ENCODE data around the gene CDX1.

CDX1 gene

DNA sequence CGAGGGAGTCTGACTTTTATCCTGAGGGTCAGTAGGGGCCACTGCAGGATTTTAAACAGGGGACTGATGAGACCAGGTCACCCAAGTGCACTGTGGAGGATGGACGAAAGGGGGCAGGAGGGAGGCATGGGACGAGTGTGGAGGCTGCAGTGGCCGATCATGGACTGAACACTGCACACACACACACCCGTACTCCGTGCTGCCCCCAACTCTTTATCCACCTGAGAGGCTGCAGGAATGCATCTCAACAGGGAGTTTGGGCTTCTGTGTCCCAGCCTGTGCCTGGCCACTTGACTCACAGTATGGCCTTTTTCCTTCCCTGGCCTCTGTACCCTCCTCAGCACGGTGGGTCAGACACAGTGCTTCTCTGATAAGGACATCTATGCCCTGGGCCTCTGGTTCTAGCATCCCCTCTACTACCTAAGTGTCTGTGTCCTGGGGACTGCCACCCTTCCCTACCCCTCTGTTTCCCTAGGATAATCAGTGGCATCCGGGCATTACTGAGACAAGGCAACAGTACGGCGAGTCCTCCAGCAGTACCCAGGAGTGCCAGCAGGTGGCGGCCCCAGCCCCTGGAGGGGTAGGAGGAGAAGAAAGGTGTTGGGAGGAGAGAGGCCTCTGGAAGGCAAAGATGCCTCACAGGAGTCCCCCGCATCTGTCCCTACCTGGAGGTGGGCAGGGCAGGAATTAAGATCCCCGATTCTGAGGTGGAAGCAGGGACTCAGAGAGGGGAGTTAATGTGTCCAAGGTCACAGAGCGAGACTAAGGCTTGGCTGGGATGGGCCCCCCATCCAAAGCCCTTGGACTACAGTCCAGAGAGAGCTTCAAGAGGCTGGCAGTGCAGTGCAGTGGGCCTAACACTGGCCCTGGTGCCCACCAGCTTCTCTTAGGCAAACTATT lies 5.1 kb upstream of the CDX1 start:
- in situ Hi-C loops (cut with HindIII; ENCODE audit: low sequenced_read_pairs) = no loop called here

GRCh38 chr5:150162142-150162513 lies 4.5 kb upstream of the CDX1 start:
- in situ Hi-C loops (cut with HindIII; ENCODE audit: low sequenced_read_pairs) = no loop called here

DNA sequence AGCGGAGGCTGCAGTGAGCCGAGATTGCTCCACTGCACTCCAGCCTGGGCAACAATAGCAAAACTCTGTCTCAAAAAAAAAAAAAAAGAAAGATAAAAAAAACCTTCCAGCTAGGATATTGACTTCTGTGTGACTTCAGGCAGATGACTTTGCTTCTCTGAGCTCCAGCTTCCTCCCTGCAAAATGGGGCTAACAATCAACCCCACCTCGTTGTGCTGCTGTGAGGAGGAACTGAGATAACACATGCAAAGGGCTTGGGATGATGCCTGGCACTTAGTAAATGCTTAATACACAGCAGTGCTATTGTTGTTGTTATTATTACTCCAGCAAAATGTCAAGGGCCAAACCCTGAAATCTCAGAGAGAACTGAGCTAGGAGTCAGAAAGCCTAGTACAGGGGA lies 3.5 kb upstream of the CDX1 start:
- in situ Hi-C loops (cut with HindIII; ENCODE audit: low sequenced_read_pairs) = no loop called here

DNA sequence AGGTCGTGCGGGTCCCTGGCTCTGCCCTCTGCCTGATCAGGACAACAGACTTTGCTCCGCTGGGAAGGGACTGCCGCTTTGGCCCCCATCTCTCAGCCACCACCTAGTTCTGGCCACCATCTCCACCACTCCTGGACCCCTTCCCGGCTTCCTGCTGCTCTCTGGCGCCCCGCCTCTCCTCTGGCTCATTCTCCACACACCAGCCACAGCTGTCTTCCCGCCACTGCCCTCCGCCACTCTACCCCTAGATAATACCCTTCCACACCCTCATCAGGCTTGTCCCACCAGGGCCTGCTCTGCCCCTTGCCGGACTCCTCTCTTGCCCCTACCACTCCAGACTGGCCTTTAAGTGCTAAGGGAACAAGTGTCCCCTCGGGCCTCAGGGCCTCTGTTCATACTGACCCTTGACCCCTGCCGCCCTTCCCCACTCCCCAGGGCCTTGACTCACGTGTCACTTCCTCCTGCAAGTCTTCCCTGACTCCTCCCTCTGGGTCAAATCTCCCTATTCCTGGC lies 3.0 kb upstream of the CDX1 start:
- in situ Hi-C loops (cut with HindIII; ENCODE audit: low sequenced_read_pairs) = no loop called here

DNA sequence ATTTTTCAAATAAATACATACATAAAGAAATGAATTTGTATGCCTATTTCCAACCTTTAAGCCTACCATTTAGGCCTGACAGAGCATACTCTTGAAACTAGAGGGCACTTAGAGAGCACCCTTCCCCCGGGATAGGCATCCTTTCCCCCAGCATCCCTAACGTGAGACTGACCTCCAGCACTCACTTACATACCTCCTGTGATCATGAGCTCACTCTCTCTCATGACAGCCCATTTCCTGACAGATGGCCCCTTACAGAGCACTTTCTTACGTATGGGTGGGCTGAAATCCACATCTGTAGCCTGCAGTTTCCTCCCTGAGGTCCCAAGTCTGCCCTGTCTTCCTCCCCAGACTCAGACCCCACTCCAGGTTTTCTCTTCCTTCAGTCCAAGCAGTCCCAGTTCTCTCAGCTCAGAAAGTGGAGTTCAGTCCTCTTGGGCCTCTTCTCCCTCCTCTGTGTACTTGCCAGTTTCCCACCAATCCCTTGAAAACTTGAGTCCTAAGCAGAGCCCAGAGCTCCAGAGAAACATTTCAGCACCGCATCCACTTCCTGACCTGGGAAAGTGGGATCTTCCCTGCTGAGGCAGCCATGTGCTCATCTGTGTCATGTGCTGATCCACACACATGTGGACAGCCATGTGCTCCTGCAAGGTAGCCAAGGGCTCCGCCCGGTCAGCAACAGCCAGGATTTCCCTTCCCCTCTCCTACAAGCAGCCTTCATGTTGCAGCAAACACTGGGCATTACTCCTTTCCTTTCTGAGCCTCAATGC lies 2.2 kb upstream of the CDX1 start:
- in situ Hi-C loops (cut with HindIII; ENCODE audit: low sequenced_read_pairs) = no loop called here

DNA sequence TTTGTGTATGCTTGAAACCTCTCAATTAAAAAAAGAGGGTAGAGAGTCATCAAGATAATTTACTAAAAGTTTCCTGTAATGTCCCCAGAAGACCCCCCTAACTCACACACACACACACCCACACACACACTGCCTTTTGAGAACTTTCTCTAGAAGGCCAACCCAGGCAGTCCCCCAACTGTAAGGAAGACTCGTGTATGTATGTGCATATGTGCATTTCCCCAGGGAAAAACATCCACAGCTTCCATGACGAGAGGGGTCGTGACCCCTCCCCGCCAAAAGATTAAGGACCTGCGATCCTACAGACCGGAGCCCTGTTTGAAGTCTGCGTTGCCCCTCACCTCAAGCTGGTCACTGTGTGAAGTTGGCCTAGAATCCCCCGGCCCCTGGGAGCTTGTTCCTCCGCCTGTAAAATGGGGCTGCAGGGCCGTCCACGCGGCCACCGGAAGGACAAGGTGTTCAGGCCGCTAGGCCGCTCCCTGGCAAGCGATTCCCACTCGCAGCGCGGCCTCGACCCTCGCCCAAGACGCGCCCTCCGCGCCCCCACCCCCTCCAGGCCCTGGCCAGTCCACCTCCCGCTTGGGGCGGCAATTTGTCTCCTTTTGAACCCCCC lies 435 bp upstream of the CDX1 start:
- in situ Hi-C loops (cut with HindIII; ENCODE audit: low sequenced_read_pairs) = no loop called here

- in situ Hi-C loops (cut with HindIII; ENCODE audit: low sequenced_read_pairs) = no loop called here
Observed at GRCh38 chr5:150167512-150167850, 903 bp downstream of the CDX1 start.

DNA sequence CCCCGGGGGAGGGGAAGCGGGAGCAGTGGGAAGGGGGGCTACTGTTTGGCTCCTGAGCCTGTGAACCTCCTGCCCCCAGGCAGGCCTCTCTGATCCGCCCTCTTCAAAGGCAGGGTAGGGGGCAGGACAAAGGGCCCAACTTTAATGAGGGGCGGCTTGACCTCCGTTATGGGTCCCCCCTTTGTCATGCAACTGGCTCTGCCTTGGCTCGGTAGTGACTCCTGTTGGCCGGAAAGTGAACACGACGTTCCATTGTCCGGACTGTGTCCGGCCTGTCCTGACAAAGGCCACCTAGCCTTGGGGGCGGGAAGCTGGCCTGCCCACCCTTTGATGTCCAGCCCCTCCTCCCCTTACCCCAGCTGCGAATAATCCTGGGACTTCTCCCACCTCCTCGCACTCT lies 1.3 kb downstream of the CDX1 start:
- in situ Hi-C loops (cut with HindIII; ENCODE audit: low sequenced_read_pairs) = no loop called here

DNA sequence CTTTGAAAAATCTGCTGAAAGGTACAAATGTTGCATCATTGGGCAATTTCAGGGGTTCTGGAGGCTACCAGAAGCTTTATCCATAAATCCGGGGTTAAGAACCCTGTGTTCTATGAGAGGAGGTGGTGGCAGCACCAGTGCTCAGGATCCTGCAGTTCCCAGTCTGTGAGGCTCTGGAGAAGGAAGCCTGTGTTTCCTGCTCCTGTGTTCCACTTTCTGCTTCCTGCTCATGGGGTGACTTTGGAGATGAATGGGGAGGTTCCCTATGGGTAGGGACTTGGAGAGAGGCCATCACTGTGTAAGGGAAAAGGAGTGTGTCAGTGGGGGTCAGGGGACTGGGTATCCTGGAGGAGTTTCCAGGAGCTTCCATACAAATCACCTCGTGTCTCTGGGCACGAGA lies 2.3 kb downstream of the CDX1 start:
- in situ Hi-C loops (cut with HindIII; ENCODE audit: low sequenced_read_pairs) = no loop called here

DNA sequence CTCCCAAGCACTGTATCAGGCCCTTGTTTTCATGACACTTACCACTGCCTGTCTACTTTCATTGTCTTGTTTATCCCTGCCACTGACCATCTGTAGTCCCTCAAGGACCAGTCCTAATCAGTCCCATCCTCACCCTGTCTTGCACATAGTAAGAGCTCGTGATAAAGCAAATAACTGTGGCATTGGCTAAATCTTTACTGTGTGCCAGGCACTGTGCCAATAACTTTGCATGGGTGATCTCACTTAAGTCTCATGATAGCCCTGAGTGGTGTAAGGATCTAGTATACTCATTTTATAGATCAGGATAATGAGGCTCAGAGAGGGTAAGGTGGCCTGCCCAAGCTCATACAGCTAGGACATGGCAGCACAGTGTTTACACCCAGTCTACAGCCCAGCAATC lies 5.6 kb downstream of the CDX1 start:
- in situ Hi-C loops (cut with HindIII; ENCODE audit: low sequenced_read_pairs) = no loop called here

DNA sequence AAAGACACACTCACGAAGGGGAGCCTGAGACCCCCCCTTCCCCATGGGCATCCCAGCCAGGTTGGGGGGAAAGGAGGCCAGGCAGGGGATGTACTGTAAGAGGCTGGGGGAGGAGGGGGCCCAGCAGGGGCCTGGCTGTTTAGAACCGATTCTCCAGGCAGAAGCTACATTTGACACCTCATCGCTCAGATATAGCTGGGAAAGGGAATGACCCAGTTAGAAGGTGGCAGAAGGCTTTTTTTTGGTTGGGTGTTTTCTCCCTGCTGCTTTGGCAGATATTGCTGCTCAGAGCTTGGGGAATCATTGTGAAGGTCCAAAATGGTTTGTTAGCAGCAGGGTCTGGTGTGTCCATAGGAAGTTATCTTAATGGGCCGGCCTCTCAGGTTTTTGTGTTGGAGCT lies 6.0 kb downstream of the CDX1 start:
- in situ Hi-C loops (cut with HindIII; ENCODE audit: low sequenced_read_pairs) = no loop called here

DNA sequence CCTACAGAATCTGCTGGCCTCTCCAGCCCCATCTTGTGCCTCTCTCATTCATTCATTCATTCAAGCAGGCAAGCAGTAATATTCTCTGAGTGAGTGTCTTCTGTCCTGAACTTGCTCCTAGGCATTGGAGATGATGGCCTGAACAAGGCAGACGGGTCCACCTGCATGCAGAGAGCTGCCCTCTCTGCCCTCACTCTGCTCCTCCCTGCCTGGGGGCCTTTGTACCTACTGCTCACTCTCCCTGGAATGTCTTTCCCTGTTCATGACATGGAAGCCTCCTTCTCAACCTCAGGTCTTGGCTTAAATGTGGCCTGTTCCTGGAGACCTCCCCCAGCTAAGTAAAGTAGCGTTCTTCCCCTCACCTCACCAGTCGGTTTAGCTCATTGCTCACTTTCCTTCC lies 6.6 kb downstream of the CDX1 start:
- in situ Hi-C loops (cut with HindIII; ENCODE audit: low sequenced_read_pairs) = no loop called here

GRCh38 chr5:150174285-150174684 lies 7.7 kb downstream of the CDX1 start:
- in situ Hi-C loops (cut with HindIII; ENCODE audit: low sequenced_read_pairs) = no loop called here

GRCh38 chr5:150175076-150175475 lies 8.5 kb downstream of the CDX1 start:
- in situ Hi-C loops (cut with HindIII; ENCODE audit: low sequenced_read_pairs) = no loop called here

- in situ Hi-C loops (cut with HindIII; ENCODE audit: low sequenced_read_pairs) = no loop called here
Observed at GRCh38 chr5:150175536-150175935, 9.0 kb downstream of the CDX1 start.

- in situ Hi-C loops (cut with HindIII; ENCODE audit: low sequenced_read_pairs) = no loop called here
Observed at GRCh38 chr5:150176745-150177477, 10.3 kb downstream of the CDX1 start.

GRCh38 chr5:150177721-150178120 lies 11.1 kb downstream of the CDX1 start:
- in situ Hi-C loops (cut with HindIII; ENCODE audit: low sequenced_read_pairs) = no loop called here

GRCh38 chr5:150178262-150178661 lies 11.7 kb downstream of the CDX1 start:
- in situ Hi-C loops (cut with HindIII; ENCODE audit: low sequenced_read_pairs) = no loop called here

GRCh38 chr5:150179019-150179620 lies 12.5 kb downstream of the CDX1 start:
- in situ Hi-C loops (cut with HindIII; ENCODE audit: low sequenced_read_pairs) = no loop called here

DNA sequence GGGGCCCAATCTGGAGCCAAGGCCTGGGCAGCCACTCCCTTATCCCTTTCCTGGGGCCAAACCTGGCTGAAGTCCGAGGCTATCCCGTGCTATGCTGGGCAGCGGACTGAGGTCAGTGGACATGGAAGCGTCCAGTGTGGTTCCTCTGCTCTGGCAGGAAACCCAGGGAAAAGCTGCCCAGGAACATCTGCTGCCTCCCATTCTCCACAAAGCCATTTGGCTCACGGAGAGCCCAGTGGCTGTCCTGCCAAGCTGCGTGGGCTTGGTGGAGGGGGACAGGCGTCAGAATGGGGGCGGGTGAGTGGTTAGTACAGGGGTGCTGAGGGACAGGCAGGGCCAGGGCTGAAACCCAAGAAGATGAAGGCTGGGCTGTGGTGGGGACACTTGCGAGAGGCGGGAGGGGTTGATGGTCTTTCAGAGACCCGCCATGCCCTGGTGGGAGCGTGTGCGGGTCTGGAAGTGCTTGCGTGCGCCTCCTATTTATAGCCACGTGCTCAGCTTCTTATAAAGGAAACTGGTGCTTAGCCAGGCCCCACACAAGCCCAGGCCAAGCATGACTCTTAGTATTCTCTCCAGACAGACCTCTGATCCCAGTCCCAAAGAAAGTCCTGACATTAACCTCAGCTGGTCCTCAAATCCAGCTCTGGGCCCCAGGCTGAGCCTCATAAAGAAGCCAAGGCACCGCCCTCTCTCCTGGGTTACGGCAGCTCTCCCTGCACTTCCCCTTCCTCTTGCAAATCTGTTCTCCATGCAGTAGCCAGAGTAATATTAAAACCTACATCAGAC lies 13.9 kb downstream of the CDX1 start:
- in situ Hi-C loops (cut with HindIII; ENCODE audit: low sequenced_read_pairs) = no loop called here
